Heart right ventricle (tissue), 16 donors: Measurements from ENCODE around the gene ADORA1. TPM values are rescaled to one million over a fixed set of nuclear protein-coding genes. Genes with fewer than 3 reads are reported as not detected.

Experiments
- ATAC-seq, 8 donors: fragments of 200-7000 bp; cut with Tn5 transposase; one replicate each; pipeline ENCODE4 v1.9.1; 2020; ENCODE audit warnings: mild to moderate bottlenecking in 8 of 8, moderate library complexity in 8 of 8, moderate number of reproducible peaks in 1 of 8
- DNase-seq, 2 donors: peaks; one replicate each; pipeline ENCODE4 v3.0.0-alpha.2; 2020
- H3K27ac ChIP-seq, 10 donors: fragments of 200-600 bp; sonication (generic) in 2 of 10; one replicate each; pipeline versions ENCODE4 v1.5.0 to v1.8.0; 2020 to 2022; ENCODE audit warnings: mild to moderate bottlenecking in 3 of 10
- H3K27me3 ChIP-seq, 7 donors: fragments of 200-600 bp; one replicate each; pipeline ENCODE4 v1.8.0; 2021 to 2022; ENCODE audit warnings: mild to moderate bottlenecking in 2 of 7
- H3K36me3 ChIP-seq, 9 donors: fragments of 200-600 bp; sonication (generic) in 1 of 9; one replicate each; pipeline versions ENCODE4 v1.5.0 to v1.8.0; 2020 to 2022; ENCODE audit warnings: mild to moderate bottlenecking in 2 of 9
- H3K4me1 ChIP-seq, 9 donors: fragments of 200-600 bp; sonication (generic) in 1 of 9; one replicate each; pipeline versions ENCODE4 v1.5.0 to v1.8.0; 2020 to 2022; ENCODE audit warnings: mild to moderate bottlenecking in 4 of 9
- H3K4me3 ChIP-seq, 10 donors: fragments of 200-600 bp; sonication (generic) in 2 of 10; one replicate each; pipeline versions ENCODE4 v1.5.0 to v1.8.0; 2020 to 2022; ENCODE audit warnings: mild to moderate bottlenecking in 7 of 10, moderate library complexity in 2 of 10
- H3K9me3 ChIP-seq, 11 donors: fragments of 200-600 bp in 10 of 11; sonication (generic) in 2 of 11; one replicate each; pipeline versions ENCODE4 v1.5.0 to v1.8.0; 2013 to 2022; ENCODE audit warnings: mild to moderate bottlenecking in 2 of 11, control low read depth in 1 of 11, moderate library complexity in 1 of 11
- WGBS, 2 donors: extraction: QIAGEN DNeasy Blood & Tissue Kit; methylation state at CpG; one replicate each; pipeline ENCODE4 v1.1.7; 2013; ENCODE audit warnings: inconsistent platforms in 1 of 2; 5-methylcytosine and 5-hydroxymethylcytosine counted together
- intact Hi-C, 10 donors: fragments of 100-400 bp; cut with DNase I; formaldehyde crosslinking; loops; one replicate each; pipeline versions ENCODE4 v1.11.1 to v1.14.2; 2022
- polyA plus RNA-seq, 2 donors: library from polyadenylated mRNA; stranded (reverse); fragments of 200-250 nt; gene quantifications; one replicate each; pipeline ENCODE4 v1.2.3, GENCODE V29; 2013
- total RNA-seq, 10 donors: library from RNA; stranded (reverse); fragmentation: NEBNext Ultra II Directional in 3 of 10; extraction: Animal tissue kit (Norgen Biotek cat#: 25700) in 3 of 10; gene quantifications; one replicate each; pipeline versions ENCODE4 v1.2.1 to v1.2.4, GENCODE V29; 2021 to 2023
- TF ChIP-seq, protein P1 (sequence below), 9 donors: fragments of 200-600 bp; sonication (generic) in 2 of 9; IDR thresholded peaks; one replicate each; pipeline versions ENCODE4 v1.5.0 to v1.8.0; 2021 to 2022; ENCODE audit warnings: antibody characterized with exemption in 9 of 9, mild to moderate bottlenecking in 5 of 9, moderate library complexity in 1 of 9
- donor health status: Arrhythmogenic right ventricular cardiomyopathy.
- donor health status: ischemic (EF 13 %, LVEDD 7.1; RV severe dilation, severe dysfunction).
- donor health status: healthy with polysubstance abuse.
- donor health status: DM: no; HTN: yes; CAD: no.
- donor health status: DM: no; HTN: no; CAD: no.
- donor health status: ischemic (EF 25% LVEDD 6.9; RV normal size, moderate dysfunction).
- donor health status: ischemic (EF 25% LVEDD 5.7; RV mildly dilated, moderate dysfunction).
- donor health status: healthy.
- donor health status: DM: yes; HTN: yes; CAD: no.
- donor health status: Ischemic cardiomyopathy.
- donor health status: ischemic (EF 35%, LVEDD 5.7; RV mildly dilated, moderate dysfunction).
- donor health status: nonischemic (EF 11% LVEDD 7.7; RV severe dilation, severe dysfunction).
- donor health status: DM: yes; HTN: yes; CAD: no.
- donor health status: PGD.
- donor health status: ischemic (EF 29% LVEDD 5.4; RV normal size, mild dysfunction).
- donor health status: nonischemic (EF 23%, LVEDD 6.1; RV moderate dilation, normal function).

ADORA1 gene
- total and polyA plus RNA-seq, 12 donors: 1.8 to 12.2 (median 8.9) TPM

- DNase-seq (no peak), ATAC-seq (no peak)
- peaks cover 0 to 12% (median 0%) of the 10 kb centered on the region in 11 donors for H3K9me3 ChIP-seq
- intact Hi-C loops: no loop called here
- H3K27me3 ChIP-seq: peaks cover 0 to 31% (median 13%) of the 10 kb centered on the region in 7 donors
- H3K4me3 ChIP-seq: no peak overlapping the region
- H3K27ac ChIP-seq: no peak overlapping the region
- no peaks in the 10 kb centered on the region for H3K36me3 ChIP-seq
- H3K4me1 ChIP-seq: peaks cover 0 to 4% (median 0%) of the 10 kb centered on the region in 9 donors
- TF ChIP-seq, protein P1, sequence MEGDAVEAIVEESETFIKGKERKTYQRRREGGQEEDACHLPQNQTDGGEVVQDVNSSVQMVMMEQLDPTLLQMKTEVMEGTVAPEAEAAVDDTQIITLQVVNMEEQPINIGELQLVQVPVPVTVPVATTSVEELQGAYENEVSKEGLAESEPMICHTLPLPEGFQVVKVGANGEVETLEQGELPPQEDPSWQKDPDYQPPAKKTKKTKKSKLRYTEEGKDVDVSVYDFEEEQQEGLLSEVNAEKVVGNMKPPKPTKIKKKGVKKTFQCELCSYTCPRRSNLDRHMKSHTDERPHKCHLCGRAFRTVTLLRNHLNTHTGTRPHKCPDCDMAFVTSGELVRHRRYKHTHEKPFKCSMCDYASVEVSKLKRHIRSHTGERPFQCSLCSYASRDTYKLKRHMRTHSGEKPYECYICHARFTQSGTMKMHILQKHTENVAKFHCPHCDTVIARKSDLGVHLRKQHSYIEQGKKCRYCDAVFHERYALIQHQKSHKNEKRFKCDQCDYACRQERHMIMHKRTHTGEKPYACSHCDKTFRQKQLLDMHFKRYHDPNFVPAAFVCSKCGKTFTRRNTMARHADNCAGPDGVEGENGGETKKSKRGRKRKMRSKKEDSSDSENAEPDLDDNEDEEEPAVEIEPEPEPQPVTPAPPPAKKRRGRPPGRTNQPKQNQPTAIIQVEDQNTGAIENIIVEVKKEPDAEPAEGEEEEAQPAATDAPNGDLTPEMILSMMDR (IDR thresholded peaks at IDR 0.05): no peak
- WGBS, 2 donors: 83 to 91% methylated on average over 6 of the region's 6 CpGs
Measured at GRCh38 chr1:203103829-203104495, 23.6 kb upstream of the ADORA1 start.

GRCh38 chr1:203104789-203105390 lies 22.6 kb upstream of the ADORA1 start:
- intact Hi-C loops: no loop called here
- H3K4me3 ChIP-seq: no peak overlapping the region
- H3K36me3 ChIP-seq: no peaks in the 10 kb centered on the region
- H3K9me3 ChIP-seq: peaks cover 0 to 12% (median 0%) of the 10 kb centered on the region in 11 donors
- ATAC-seq (no peak), DNase-seq (no peak)
- TF ChIP-seq, protein P1 (IDR thresholded peaks at IDR 0.05): no peak
- peaks cover 0 to 4% (median 0%) of the 10 kb centered on the region in 9 donors for H3K4me1 ChIP-seq
- no peak overlapping the region for H3K27ac ChIP-seq
- peaks cover 0 to 41% (median 13%) of the 10 kb centered on the region in 7 donors for H3K27me3 ChIP-seq

GRCh38 chr1:203112475-203112874 lies 15.1 kb upstream of the ADORA1 start:
- intact Hi-C loops: no loop called here

GRCh38 chr1:203113308-203113707 lies 14.2 kb upstream of the ADORA1 start:
- peaks cover 0 to 55% (median 13%) of the 10 kb centered on the region in 7 donors for H3K27me3 ChIP-seq
- no peaks in the 10 kb centered on the region for H3K9me3 ChIP-seq
- H3K27ac ChIP-seq: no peak overlapping the region
- ATAC-seq: no peak
- TF ChIP-seq, protein P1 (IDR thresholded peaks at IDR 0.05): no peak
- H3K4me1 ChIP-seq: peaks cover 0 to 9% (median 4%) of the 10 kb centered on the region in 9 donors
- no peak for DNase-seq
- intact Hi-C loops: no loop called here
- 58 to 89% methylated on average over 4 of the region's 4 CpGs for WGBS, 2 donors
- H3K4me3 ChIP-seq: no peak overlapping the region
- no peaks in the 10 kb centered on the region for H3K36me3 ChIP-seq

More at GRCh38 chr1:203112475-203112874, 15.1 kb upstream of the ADORA1 start:
- no peak overlapping the region for H3K4me3 ChIP-seq
- DNase-seq: no peak
- 55 to 67% methylated on average over 2 of the region's 2 CpGs for WGBS, 2 donors
- peaks cover 0 to under 1% (median 0%) of the 10 kb centered on the region in 9 donors for H3K4me1 ChIP-seq
- ATAC-seq: no peak
- no peak overlapping the region for H3K27ac ChIP-seq
- TF ChIP-seq, protein P1 (IDR thresholded peaks at IDR 0.05): no peak
- H3K36me3 ChIP-seq: no peaks in the 10 kb centered on the region
- H3K27me3 ChIP-seq: peaks cover 0 to 55% (median 12%) of the 10 kb centered on the region in 7 donors
- no peaks in the 10 kb centered on the region for H3K9me3 ChIP-seq
